Endodermal cell (in vitro differentiated cells): ENCODE data around the gene NRP1. TPM values are rescaled to one million over a fixed set of nuclear protein-coding genes. Genes with fewer than 3 reads are reported as not detected.
A peak's percentile ranks its signal among the peaks of the same experiment; 100 is the strongest.

Experiments
- DNase-seq: peaks from one replicate; pipeline ENCODE4 v3.0.0-alpha.2; 2017
- H3K27ac ChIP-seq: 2 replicates; pipeline ENCODE4 v1.5.1; 2013; ENCODE audit warnings: mild to moderate bottlenecking, low read depth, low read length, moderate library complexity
- H3K27me3 ChIP-seq: 2 replicates; pipeline ENCODE4 v1.6.1; 2013; ENCODE audit warnings: mild to moderate bottlenecking, low read length, moderate library complexity; ENCODE audit not compliant: insufficient read depth, control insufficient read depth, poor library complexity, severe bottlenecking
- H3K36me3 ChIP-seq: 2 replicates; pipeline ENCODE4 v1.7.0; 2013; ENCODE audit warnings: mild to moderate bottlenecking, low read length, moderate library complexity; ENCODE audit not compliant: control insufficient read depth, insufficient read depth
- H3K4me1 ChIP-seq: one replicate; pipeline ENCODE4 v1.7.0; 2013; ENCODE audit warnings: low read length; ENCODE audit not compliant: control insufficient read depth, insufficient read depth
- H3K4me3 ChIP-seq: 2 replicates; pipeline ENCODE4 v1.5.1; 2013; ENCODE audit warnings: mild to moderate bottlenecking, low read length, moderate library complexity
- H3K9ac ChIP-seq: 2 replicates; pipeline ENCODE4 v1.6.1; 2013; ENCODE audit warnings: mild to moderate bottlenecking, low read length, moderate library complexity; ENCODE audit not compliant: poor library complexity, severe bottlenecking; ENCODE audit errors: extremely low read depth
- H3K9me3 ChIP-seq: 2 replicates; pipeline ENCODE4 v1.6.1; 2013; ENCODE audit warnings: mild to moderate bottlenecking, low read length, moderate library complexity; ENCODE audit not compliant: control insufficient read depth
- H3K27ac Mint-ChIP-seq: 2 replicates; pipeline ENCODE4 v1.8.0; 2020; ENCODE audit warnings: mixed read lengths
- H3K27me3 Mint-ChIP-seq: 2 replicates; pipeline ENCODE4 v1.8.0; 2021; ENCODE audit warnings: mild to moderate bottlenecking, mixed read lengths; ENCODE audit not compliant: insufficient read depth
- H3K36me3 Mint-ChIP-seq: 2 replicates; pipeline ENCODE4 v1.8.0; 2020; ENCODE audit warnings: low read depth, mixed read lengths
- H3K4me1 Mint-ChIP-seq: 2 replicates; pipeline ENCODE4 v1.8.0; 2020; ENCODE audit warnings: mixed read lengths
- H3K4me3 Mint-ChIP-seq: 2 replicates; pipeline ENCODE4 v1.8.0; 2020; ENCODE audit warnings: mild to moderate bottlenecking, moderate library complexity, mixed read lengths
- H3K9me3 Mint-ChIP-seq: 2 replicates; pipeline ENCODE4 v1.8.0; 2020; ENCODE audit warnings: mild to moderate bottlenecking, mixed read lengths
- WGBS, 2 experiments: methylation state at CpG; one replicate each; pipeline versions ENCODE4 v1.1.5 to v1.1.7; 2013; ENCODE audit warnings: missing lambda C conversion rate in 2 of 2, mixed read lengths in 1 of 2; ENCODE audit not compliant: insufficient coverage in 1 of 2, insufficient read length in 1 of 2; 5-methylcytosine and 5-hydroxymethylcytosine counted together
- total RNA-seq, 2 donors: library from RNA; stranded (reverse); fragmentation: NEBNext Ultra II Directional in 1 of 2; extraction: Animal tissue kit (Norgen Biotek cat#: 25700) in 1 of 2; gene quantifications; 2 replicates in 1 of 2; 3 replicates in 1 of 2; pipeline ENCODE4 v1.2.1, GENCODE V29; 2021
- TF ChIP-seq, protein P1 (sequence below): fragments of 200-600 bp; sonication (generic); conservative IDR thresholded peaks from 2 replicates; pipeline ENCODE4 v1.5.0; 2021; ENCODE audit warnings: antibody characterized with exemption, mild to moderate bottlenecking

NRP1 gene
- total RNA-seq, 2 donors from 2014 or later, result 20.7 to 30.6 TPM

DNA sequence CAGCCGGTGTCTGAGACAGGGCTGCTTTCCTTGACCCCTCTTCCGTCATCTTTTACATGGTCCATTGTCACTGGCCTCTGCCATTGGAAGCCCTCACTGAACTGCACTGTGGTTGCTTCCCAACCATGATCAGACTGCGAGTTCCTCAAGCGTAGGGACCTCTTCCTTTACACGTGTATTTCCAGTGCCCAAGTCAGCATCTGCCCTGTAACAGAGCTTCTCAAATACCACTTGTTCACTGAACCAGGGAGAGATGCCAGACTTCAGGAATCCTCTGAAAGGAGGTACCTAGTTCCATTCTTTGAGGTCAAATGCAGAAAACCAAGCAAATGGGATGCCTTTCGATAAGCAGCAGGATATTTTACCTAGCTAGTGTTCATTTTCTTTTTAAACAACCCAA, 145.1 kb downstream of the NRP1 start:
- DNase-seq, result no peak
- H3K9me3 Mint-ChIP-seq, result no peaks in the 10 kb centered on the region
- no peak overlapping the region for H3K9ac ChIP-seq
- no peak overlapping the region for H3K27ac Mint-ChIP-seq
- TF ChIP-seq, protein P1, sequence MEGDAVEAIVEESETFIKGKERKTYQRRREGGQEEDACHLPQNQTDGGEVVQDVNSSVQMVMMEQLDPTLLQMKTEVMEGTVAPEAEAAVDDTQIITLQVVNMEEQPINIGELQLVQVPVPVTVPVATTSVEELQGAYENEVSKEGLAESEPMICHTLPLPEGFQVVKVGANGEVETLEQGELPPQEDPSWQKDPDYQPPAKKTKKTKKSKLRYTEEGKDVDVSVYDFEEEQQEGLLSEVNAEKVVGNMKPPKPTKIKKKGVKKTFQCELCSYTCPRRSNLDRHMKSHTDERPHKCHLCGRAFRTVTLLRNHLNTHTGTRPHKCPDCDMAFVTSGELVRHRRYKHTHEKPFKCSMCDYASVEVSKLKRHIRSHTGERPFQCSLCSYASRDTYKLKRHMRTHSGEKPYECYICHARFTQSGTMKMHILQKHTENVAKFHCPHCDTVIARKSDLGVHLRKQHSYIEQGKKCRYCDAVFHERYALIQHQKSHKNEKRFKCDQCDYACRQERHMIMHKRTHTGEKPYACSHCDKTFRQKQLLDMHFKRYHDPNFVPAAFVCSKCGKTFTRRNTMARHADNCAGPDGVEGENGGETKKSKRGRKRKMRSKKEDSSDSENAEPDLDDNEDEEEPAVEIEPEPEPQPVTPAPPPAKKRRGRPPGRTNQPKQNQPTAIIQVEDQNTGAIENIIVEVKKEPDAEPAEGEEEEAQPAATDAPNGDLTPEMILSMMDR, result no peak
- peaks cover 46% of the 10 kb centered on the region for H3K27me3 Mint-ChIP-seq
- peaks cover 32% of the 10 kb centered on the region for H3K4me1 Mint-ChIP-seq
- no peaks in the 10 kb centered on the region for H3K36me3 Mint-ChIP-seq
- 85 to 94% methylated on average over 6 of the region's 6 CpGs for WGBS, 2 experiments
- H3K4me1 ChIP-seq, result no peaks in the 10 kb centered on the region
- no peak overlapping the region for H3K4me3 ChIP-seq
- H3K9me3 ChIP-seq, result no peaks in the 10 kb centered on the region
- H3K27me3 ChIP-seq, result peaks cover 12% of the 10 kb centered on the region
- no peak overlapping the region for H3K4me3 Mint-ChIP-seq
- peaks cover 40% of the 10 kb centered on the region for H3K36me3 ChIP-seq
- no peak overlapping the region for H3K27ac ChIP-seq

DNA sequence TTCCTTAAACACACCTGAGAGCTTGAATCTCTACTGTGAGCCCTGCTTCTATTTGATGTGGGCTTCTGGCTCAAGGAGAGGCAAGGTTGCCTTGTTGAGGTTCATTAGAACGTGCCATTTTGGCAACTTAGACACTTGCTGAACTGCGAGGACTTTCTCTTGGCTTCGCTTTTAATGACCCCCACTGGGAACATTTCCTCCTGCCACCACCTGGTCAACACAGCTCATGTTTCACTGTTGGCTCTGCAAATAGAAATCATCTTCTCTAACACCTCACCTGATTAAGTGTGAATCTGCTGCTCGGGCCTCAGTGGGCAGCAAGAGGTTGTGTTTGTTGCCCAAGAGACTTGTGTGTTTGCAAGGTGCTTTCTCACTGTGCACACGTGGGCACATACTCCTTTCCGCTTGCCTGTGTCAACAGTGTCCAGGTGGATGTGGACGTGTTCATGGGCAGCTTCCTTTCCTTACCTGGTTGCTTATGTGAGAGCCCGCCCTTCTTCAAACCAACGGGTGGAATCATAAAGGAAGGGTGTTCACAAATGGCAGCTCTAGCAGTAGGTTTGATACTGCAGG, 147.0 kb downstream of the NRP1 start:
- TF ChIP-seq, protein P1, result no peak
- Histone ChIP-seq H3K27ac (no peak overlapping the region), H3K36me3 (peaks cover 53% of the 10 kb centered on the region), H3K4me3 (no peak overlapping the region), H3K4me1 (no peaks in the 10 kb centered on the region), H3K27me3 (peaks cover 12% of the 10 kb centered on the region), H3K9me3 (no peaks in the 10 kb centered on the region), H3K9ac (no peak overlapping the region)
- peaks cover 25% of the 10 kb centered on the region for H3K4me1 Mint-ChIP-seq
- H3K4me3 Mint-ChIP-seq, result no peak overlapping the region
- WGBS, 2 experiments, result 66 to 79% methylated on average over 8 to 9 of the region's 9 CpGs
- H3K36me3 Mint-ChIP-seq, result no peaks in the 10 kb centered on the region
- peaks cover 46% of the 10 kb centered on the region for H3K27me3 Mint-ChIP-seq
- H3K27ac Mint-ChIP-seq, result no peak overlapping the region
- DNase-seq, result peak; percentile 81
- H3K9me3 Mint-ChIP-seq, result no peaks in the 10 kb centered on the region

DNA sequence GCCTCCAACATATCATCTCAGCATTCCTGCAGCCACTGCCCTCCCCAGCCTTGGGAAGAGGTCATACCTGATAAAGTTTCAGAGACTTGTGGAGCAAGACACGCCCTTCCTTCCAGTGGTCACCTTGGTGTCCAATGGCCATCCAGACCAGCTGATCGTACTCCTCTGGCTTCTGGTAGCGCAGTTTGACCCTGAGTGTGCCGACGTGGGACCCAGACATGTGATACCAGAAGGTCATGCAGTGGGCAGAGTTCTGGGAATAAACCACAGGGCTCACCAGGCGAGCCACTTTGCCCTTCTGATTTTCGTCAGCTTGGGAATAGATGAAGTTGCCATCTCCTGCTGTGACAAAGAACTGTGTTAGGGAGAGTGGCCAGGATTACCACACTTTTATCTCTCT, 148.3 kb downstream of the NRP1 start:
- Histone ChIP-seq H3K9ac (no peak overlapping the region), H3K27me3 (peaks cover 12% of the 10 kb centered on the region), H3K4me3 (no peak overlapping the region), H3K27ac (no peak overlapping the region), H3K9me3 (no peaks in the 10 kb centered on the region), H3K4me1 (no peaks in the 10 kb centered on the region), H3K36me3 (peaks cover 51% of the 10 kb centered on the region)
- peaks cover 32% of the 10 kb centered on the region for H3K4me1 Mint-ChIP-seq
- peaks cover 10% of the 10 kb centered on the region for H3K36me3 Mint-ChIP-seq
- no peak overlapping the region for H3K4me3 Mint-ChIP-seq
- H3K9me3 Mint-ChIP-seq, result no peaks in the 10 kb centered on the region
- TF ChIP-seq, protein P1, result no peak
- DNase-seq, result no peak
- H3K27ac Mint-ChIP-seq, result no peak overlapping the region
- H3K27me3 Mint-ChIP-seq, result peaks cover 46% of the 10 kb centered on the region
- 94 to 100% methylated on average over 5 to 7 of the region's 7 CpGs for WGBS, 2 experiments
